Measurements from ENCODE around the gene NTMT1. TPM values are rescaled to one million over a fixed set of nuclear protein-coding genes. Genes with fewer than 3 reads are reported as not detected.

The NTMT1 gene
- total RNA-seq, 1 experiment from 2014 or later, result 84.8 TPM

GRCh38 chr9:129630967-129631673, 5.2 kb downstream of the NTMT1 start:
- BruUV-seq (replicated peaks), result no TSS peak
- intact Hi-C loops (cut with micrococcal nuclease), result no loop called here
- Histone ChIP-seq H3K36me3 (ENCODE audit: control insufficient read depth in 1 of 2, insufficient read depth in 2 of 2, low read length in 2 of 2) (peaks cover 38 to 69% of the 10 kb centered on the region in 2 experiments), H3K79me2 (ENCODE audit: insufficient read depth, low read length) (peaks cover 96% of the 10 kb centered on the region), H4K20me1 (ENCODE audit: insufficient read depth) (peaks cover 20% of the 10 kb centered on the region; the same call in 1 of the 2 replicates), H3K9me3 (ENCODE audit: control insufficient read depth in 1 of 2, insufficient read depth in 1 of 2, low read depth in 1 of 2, low read length in 2 of 2) (no peaks in the 10 kb centered on the region), H3K27me3 (ENCODE audit: insufficient read depth, low read length) (no peaks in the 10 kb centered on the region), H3K9me2 (ENCODE audit: insufficient read depth) (no peaks in the 10 kb centered on the region), H3K27ac (ENCODE audit: low read depth, low read length) (no peak overlapping the region; the same call in 1 of the 2 replicates), H2AFZ (ENCODE audit: low read depth, low read length, poor library complexity, severe bottlenecking) (no peak overlapping the region), H3K4me1 (ENCODE audit: control insufficient read depth in 1 of 2, insufficient read depth in 2 of 2, low read length in 2 of 2) (peaks cover 11 to 23% of the 10 kb centered on the region in 2 experiments), H3K9ac (ENCODE audit: low read length) (no peak overlapping the region), H3K4me2 (ENCODE audit: low read length) (no peak overlapping the region), H3K4me3 (replicated peaks in 1 of 2; ENCODE audit: low read depth in 1 of 2, low read length in 2 of 2) (no peak overlapping the region)
- RAD21 ChIA-PET (ENCODE audit: low non-redundant PET in 1 of 2, low total read pairs in 2 of 2, uncharacterized antibody in 2 of 2, unreplicated experiment in 2 of 2), result no interaction called here
- TF ChIP-seq REST (IDR thresholded peaks at IDR 0.05; ENCODE audit: low read depth), result no peak
- TF ChIP-seq RAD21 (IDR thresholded peaks at IDR 0.05; ENCODE audit: low read depth), result no peak
- no peak for TF ChIP-seq MAX (IDR thresholded peaks at IDR 0.05)
- TF ChIP-seq CBX3 (IDR thresholded peaks at IDR 0.05; ENCODE audit: low read depth), result no peak
- TF ChIP-seq SRF (IDR thresholded peaks at IDR 0.05; ENCODE audit: low read depth), result no peak
- no peak for TF ChIP-seq CTCF (IDR thresholded peaks at IDR 0.05 in 2 of 3, conservative IDR thresholded peaks at IDR 0.05 in 1 of 3; ENCODE audit: borderline replicate concordance in 1 of 3, insufficient read depth in 1 of 3, low read depth in 2 of 3, low read length in 2 of 3)
- TF ChIP-seq POLR2A (IDR thresholded peaks at IDR 0.05; ENCODE audit: borderline replicate concordance, extremely low read depth, insufficient read depth, insufficient read length), result no peak
- no peak for TF ChIP-seq ZBTB33 (IDR thresholded peaks at IDR 0.05; ENCODE audit: extremely low read depth, insufficient replicate concordance, low read length)
- no peak for TF ChIP-seq ZNF274 (IDR thresholded peaks at IDR 0.05; ENCODE audit: low read depth, low read length)
- no peak for TF ChIP-seq EZH2 (IDR thresholded peaks at IDR 0.05)
- TF ChIP-seq YY1 (IDR thresholded peaks at IDR 0.05; ENCODE audit: extremely low read depth, insufficient replicate concordance, low read depth, low read length), result no peak
- no peak for TF ChIP-seq JUND (IDR thresholded peaks at IDR 0.05)
- TF ChIP-seq ZFX (IDR thresholded peaks at IDR 0.05), result no peak
- TF ChIP-seq CEBPB (IDR thresholded peaks at IDR 0.05; ENCODE audit: low read depth), result no peak
- TF ChIP-seq POLR2AphosphoS5 (IDR thresholded peaks at IDR 0.05; ENCODE audit: low read depth, low read length), result no peak
- no peak for TF ChIP-seq TCF7L2 (IDR thresholded peaks at IDR 0.05; ENCODE audit: borderline replicate concordance, extremely low read depth, insufficient read depth, insufficient read length)
- no peak for TF ChIP-seq EZH2phosphoT487 (IDR thresholded peaks at IDR 0.05; ENCODE audit: borderline replicate concordance)
- TF ChIP-seq SP1 (IDR thresholded peaks at IDR 0.05; ENCODE audit: low read depth), result no peak
- TF ChIP-seq SIN3A (IDR thresholded peaks at IDR 0.05; ENCODE audit: low read depth), result no peak
- no peak for TF ChIP-seq ATF3 (IDR thresholded peaks at IDR 0.05)
- POLR2A ChIA-PET, result no interaction called here
- ATAC-seq, result no peak
- CTCF ChIA-PET, result no interaction called here
- DNase-seq (ENCODE audit: low read depth, low spot score), result no peak

All from HCT116 (cell line).